Measurements from ENCODE around the gene MTHFR.

GRCh38 chr1:11782127-11782708, 23.5 kb downstream of the MTHFR start:
- TF ChIP-seq, protein P1, sequence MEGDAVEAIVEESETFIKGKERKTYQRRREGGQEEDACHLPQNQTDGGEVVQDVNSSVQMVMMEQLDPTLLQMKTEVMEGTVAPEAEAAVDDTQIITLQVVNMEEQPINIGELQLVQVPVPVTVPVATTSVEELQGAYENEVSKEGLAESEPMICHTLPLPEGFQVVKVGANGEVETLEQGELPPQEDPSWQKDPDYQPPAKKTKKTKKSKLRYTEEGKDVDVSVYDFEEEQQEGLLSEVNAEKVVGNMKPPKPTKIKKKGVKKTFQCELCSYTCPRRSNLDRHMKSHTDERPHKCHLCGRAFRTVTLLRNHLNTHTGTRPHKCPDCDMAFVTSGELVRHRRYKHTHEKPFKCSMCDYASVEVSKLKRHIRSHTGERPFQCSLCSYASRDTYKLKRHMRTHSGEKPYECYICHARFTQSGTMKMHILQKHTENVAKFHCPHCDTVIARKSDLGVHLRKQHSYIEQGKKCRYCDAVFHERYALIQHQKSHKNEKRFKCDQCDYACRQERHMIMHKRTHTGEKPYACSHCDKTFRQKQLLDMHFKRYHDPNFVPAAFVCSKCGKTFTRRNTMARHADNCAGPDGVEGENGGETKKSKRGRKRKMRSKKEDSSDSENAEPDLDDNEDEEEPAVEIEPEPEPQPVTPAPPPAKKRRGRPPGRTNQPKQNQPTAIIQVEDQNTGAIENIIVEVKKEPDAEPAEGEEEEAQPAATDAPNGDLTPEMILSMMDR (IDR thresholded peaks at IDR 0.05), result no peak
- no peak for TF ChIP-seq POLR2A (IDR thresholded peaks at IDR 0.05)
- TF ChIP-seq EP300 (IDR thresholded peaks at IDR 0.05), result no peak
- TF ChIP-seq POLR2AphosphoS5 (IDR thresholded peaks at IDR 0.05), result no peak

Data from gastroesophageal sphincter (tissue), 3 donors.